HG03558 (cell line): ENCODE measurements around the gene KCNT2.
"Not testable (repeated sequence)": the region's sequence is repeated elsewhere in the genome, so short reads cannot be mapped to it uniquely, and the experiment has no call there.

ENCODE experiments used
- ATAC-seq: cut with Tn5 transposase; IDR thresholded peaks from one replicate; pipeline ENCODE4 v1.9.1; 2021; ENCODE audit warnings: moderate number of reproducible peaks; ENCODE audit not compliant: unreplicated experiment; ENCODE audit errors: extremely low read depth

The KCNT2 gene

GRCh38 chr1:196608390-196609369 is at the start of gene KCNT2:
KCNT2 (minus strand) TSS chr1:196608440; CDS start chr1:196608309, 131 bp downstream.
- ATAC-seq: no peak

- no peak for ATAC-seq
Observed at GRCh38 chr1:196655494-196655893, 47.3 kb upstream of the KCNT2 start.

- ATAC-seq: no peak
Observed at GRCh38 chr1:196655071-196655470, 46.8 kb upstream of the KCNT2 start.

GRCh38 chr1:196654271-196654670 is 46.0 kb upstream of the KCNT2 start:
- no peak for ATAC-seq

DNA sequence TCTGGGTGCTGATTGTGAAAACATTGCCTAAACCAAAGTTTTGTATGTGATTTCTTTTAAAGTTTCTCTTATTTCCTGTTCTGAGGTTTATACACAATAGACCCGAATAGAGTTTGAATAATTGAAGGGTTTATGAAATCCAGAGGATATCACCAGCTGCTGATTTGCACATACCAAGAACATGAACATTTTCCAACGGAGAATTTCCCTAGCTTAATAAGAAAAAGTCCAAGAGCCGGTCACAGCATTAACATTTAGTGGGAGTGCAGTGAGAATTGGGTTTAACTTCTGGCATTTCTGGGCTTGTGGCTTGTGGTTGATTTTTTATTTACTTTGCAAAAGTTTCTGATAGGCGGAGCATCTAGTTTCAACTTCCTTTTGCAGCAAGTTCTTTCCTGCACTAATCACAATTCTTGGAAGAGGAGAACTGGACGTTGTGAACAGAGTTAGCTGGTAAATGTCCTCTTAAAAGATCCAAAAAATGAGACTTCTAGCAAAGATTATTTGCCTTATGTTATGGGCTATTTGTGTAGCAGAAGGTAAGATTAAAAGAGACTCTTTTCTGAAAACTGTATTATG is 43.5 kb upstream of the KCNT2 start, which contains the start of gene CFH:
TSS of gene CFH (plus strand) at position 407 of the 579 bp plus-strand sequence. CDS start at position 482, 75 bp downstream.
- no peak for ATAC-seq

GRCh38 chr1:196651079-196651478 is 42.8 kb upstream of the KCNT2 start:
- ATAC-seq: no peak

DNA sequence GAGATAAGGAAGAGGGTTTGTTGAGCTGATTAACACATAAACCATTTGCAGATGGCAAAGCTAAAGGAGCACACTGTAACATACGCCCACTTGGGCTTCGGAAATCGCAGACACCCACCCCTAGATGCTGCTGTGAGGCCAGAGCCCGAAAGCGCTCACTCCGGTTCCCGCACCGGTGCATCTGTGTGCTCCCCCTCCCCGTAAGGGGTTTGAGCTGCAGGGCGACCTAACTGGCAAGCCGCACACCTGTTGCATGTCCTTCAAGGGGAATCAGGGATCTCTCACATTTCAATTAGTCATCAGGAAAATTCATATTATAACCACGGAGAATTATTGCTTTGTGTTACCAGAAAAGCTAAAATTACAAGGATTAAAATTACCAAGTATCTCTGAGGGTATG is 42.2 kb upstream of the KCNT2 start:
- ATAC-seq: no peak

DNA sequence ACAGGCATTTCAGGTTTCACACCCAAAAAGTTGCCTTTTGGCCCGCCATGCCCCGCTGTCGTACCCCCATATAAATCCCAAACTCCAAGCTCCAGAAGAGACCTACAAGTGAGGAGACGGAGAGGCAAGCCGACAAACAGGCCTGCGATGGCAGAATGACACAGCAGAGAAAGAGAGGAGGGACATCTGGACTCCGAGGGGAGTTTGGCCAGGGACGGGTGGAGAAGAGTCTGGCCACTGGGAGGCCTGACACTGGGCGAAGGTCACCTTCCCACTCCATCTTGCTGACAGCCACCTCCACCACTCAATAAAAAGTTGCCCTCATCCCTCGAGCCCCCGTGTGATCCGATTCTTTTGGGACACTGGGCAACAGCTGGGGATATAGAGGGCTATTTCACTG is 41.8 kb upstream of the KCNT2 start:
- ATAC-seq: no peak

DNA sequence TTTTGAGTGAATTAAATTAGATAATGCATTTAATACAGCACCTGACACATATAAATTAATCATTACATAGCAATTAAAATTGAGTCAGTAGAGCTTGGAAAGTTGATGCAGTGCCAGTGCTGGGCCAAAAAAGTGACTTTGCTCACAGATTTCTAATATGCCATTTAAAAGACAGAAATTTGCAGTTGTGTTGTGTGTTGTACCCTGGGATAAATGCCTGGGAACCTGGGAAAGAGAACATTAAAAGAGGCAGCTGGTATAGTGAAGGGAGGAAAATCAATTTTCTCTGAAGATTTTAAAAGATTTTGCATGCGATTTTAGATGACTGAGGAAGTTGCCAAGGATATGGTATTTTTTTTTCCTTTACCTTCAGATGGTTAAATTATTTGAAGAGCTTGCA is 32.7 kb upstream of the KCNT2 start:
- ATAC-seq: no peak

GRCh38 chr1:196639291-196639690 is 31.1 kb upstream of the KCNT2 start:
- ATAC-seq: not testable (repeated sequence)

DNA sequence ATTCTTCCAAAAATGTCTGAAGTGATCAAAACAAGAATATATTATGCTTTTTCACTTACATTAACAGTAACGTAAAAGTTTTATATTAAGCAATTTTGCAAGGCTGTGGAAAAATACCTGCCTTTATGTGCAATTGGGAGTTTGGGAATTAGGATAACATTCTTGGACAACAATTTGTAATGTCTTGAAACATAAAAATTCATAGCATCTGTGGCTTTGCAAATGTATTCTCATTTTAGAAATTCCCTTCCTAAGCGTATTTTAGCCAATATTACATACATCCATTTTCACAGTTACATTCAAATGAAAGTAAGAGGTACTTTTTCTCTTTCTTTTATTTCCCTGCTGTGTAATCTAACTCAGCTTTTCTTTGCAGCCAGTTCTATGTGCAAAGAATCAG is 30.2 kb upstream of the KCNT2 start:
- no peak for ATAC-seq

DNA sequence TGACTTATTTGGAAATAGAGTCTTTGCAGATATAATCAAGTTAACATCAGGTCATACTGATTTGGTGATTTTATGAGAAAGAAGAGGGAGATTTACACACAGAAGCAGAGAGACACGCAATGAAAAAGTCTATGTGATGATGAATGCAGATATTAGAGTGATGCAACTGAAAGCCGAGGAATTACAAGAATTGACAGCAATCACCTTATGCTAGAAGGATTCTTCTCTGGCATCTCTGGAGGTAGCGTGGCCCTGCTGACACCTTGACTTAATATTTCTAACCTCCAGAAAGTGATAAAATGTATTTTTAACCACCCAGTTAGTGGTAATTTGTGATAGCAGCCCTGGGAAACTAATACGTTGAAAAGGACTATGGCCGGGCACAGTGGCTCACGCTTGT is 29.4 kb upstream of the KCNT2 start:
- ATAC-seq: no peak

- no peak for ATAC-seq
Observed at GRCh38 chr1:196628838-196629237, 20.6 kb upstream of the KCNT2 start.

- no peak for ATAC-seq
Observed at GRCh38 chr1:196623079-196623478, 14.8 kb upstream of the KCNT2 start.

DNA sequence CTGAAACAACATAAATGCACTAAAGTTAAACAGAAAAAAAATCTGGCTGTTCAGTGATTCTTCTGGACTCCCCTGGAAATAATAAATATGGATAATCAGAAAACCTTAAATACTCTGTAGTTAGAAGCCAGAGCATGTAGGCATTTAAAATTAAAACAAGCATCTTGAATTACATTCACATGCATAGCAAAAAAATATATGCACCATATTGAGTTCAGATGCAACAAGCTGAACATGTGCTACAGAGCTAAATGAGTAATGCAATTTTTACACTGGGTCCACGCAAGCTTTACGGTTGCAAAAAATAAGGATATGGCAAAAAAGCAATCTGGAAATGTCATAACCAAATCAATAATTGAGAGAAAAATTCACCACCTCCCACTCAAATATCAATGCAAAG is 11.5 kb upstream of the KCNT2 start:
- ATAC-seq: no peak

DNA sequence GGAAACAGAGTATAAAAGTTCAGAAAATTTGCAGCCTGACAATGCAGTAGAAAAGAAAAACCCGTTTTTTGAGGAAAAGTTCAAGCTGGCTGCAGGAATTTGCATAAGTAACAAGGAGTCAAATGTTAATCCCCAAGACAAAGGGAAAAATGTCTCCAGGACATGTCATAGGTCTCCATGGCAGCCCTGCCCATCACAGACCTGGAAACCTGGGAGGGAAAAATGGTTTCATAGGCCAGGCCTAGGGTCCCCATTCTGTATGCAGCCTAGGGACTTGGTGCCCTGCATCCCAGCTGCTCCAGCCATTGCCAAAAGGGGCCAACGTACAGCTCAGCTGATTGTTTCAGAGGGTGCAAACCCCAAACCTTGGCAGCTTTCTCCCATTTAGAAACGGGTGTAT is 3.6 kb upstream of the KCNT2 start:
- no peak for ATAC-seq

- no peak for ATAC-seq
Observed at GRCh38 chr1:196609370-196609737, 1.1 kb upstream of the KCNT2 start.

GRCh38 chr1:196607981-196608380 is 259 bp downstream of the KCNT2 start:
- no peak for ATAC-seq

GRCh38 chr1:196603651-196604050 is 4.6 kb downstream of the KCNT2 start:
- ATAC-seq: no peak

DNA sequence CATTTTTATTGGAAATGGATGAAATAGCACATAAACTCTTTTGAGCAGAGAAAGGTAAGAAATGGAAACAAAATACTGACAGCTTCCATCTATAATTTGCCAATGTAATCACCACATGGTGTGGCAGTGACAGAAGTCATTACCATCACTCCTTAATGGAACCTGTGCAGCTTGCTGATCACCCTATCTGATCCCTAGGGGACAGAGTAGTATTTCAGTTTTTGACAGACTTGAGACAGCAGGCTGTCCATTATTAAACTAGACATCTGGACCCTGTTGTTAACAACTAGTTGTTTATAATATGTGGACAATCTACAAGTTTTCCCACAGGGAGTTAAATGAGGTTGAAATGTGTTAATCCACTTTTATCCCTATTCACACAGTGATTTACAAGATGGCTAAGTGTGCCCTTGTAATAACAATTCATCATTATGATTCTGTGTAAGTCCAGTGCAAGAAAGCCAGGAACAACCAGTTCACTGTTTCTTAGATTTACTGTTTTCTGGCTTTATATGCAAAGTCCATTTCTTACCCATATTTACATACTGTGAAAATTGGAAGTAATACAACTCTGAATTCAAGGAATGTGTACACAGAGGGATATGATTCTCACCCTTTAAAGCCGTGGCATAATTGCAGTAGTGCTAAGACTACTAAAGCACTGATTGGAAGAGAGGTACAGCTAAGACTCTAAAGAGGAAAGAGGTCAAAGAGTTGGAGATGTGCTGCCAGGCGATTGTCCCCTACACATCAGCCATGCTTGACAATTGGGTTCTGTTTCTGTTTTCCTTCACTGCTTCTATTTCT is 9.1 kb downstream of the KCNT2 start:
- ATAC-seq: no peak

DNA sequence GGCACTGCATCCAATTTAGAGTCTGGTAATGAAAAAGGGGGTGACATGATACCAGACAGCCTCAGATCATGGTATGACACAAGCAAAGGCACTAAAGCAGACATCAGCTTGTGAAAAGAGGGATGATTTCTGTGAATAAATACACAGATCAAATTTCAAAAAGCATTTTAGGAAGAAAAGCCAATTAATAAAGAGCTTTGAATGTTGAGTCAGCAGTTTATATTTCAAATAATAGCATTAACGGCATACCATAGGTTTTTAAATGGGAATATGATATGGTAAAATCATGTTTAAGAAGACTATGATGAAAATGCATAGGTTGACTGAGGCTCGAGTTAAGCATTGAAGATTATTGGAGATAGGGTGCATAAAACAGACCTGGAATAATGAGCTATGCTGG is 13.5 kb downstream of the KCNT2 start:
- no peak for ATAC-seq
